NCI-H2227 (cell line): ENCODE data around the gene S100A11.
"Not testable (repeated sequence)": the region's sequence is repeated elsewhere in the genome, so short reads cannot be mapped to it uniquely, and the experiment has no call there.

Experiments used
- DNase-seq: peaks from one replicate; lab custom pipeline; 2025; ENCODE audit not compliant: unreplicated experiment; lab: John Stamatoyannopoulos, UW

The S100A11 gene

DNA sequence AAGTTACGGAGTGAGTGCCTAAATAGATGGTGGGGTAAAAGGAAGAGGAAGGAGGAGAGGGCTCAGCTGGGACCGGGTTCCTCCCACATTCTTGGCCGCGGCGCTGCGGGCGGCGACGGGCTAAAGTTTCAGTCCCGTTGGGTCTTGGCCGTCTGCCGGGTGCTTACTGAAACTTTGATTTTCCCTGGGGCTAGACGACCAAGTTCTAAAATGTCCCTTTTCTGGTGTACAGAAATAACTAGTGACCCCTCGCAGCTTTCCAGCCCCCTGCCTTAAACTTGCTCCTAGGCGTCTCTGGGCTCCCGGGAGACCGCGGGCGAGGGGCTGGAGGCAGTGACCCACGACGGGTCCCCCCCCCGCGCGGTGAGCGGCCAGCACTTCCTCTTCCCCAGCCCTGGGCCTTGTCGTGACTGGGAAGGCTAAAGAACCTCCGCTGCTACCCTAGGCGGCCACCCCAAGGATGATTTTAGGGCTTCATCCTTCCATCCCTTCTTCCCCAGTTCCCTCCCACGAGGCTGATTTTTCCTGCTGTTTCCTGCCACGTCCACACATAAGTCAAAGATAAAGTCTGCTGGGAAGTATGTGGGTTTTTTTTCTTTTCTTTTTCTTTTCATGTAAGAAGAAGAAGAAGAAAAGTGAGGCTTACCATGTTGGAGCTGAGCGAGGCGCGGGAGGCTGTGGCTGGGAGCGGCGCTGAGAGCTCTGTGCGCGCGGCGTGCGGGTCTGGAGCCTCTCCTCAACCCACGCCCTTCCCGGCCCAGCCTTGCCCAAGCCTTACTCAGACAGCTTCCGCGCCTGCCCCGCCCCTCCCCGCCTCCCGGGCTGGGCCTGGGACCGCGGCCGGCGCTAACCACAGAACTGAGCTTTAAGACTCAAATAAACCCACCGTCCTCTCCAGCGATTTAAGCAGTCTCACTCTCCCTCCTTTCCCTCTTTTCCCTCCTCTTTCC lies at the start of gene S100A11:
Gene S100A11, minus strand, starts transcription at position 738 of the 950 bp plus-strand sequence. Its CDS starts 89 bp downstream, at position 649.
- peak; percentile 8 for DNase-seq

DNA sequence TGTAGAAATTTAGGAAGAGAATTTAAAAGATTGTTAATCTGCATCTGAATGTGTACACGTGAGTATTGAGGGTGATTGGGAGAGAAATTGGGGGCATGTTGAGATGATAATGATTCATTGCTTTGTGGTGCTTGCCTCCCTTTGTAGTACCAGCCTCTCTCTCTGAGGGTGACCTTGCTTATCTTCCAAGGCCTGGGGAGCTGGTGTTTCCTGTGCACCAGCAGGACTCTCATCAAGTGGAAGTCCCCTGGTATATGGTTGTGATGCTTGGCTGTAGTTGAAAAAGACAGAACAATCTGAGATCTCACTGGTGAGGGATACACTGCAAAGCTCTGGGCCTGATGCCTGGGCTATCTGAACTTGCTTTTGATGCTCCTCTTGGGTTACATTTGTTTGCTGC lies 48.0 kb upstream of the S100A11 start:
- DNase-seq: no peak

DNA sequence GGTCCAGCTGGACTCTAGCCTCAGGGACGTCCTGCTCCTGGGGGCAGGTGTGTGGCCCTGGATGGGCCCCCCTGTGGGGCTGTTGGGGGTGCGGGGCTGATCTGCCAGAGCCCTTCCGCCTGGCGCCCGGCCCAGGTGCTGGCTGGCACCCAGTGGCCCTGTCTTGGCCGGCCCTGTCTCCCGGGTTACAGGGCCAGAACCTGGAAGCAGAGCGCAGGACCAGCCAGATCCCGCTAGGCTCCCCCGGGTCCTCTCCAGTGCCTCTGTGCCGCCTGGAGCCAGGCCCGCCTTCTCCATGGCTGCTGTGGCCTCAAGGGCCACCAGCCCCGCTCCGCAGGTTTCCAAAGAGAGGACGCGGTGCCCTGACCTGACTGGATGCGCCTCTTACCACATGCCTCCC lies 44.2 kb upstream of the S100A11 start:
- DNase-seq: not testable (repeated sequence)

DNA sequence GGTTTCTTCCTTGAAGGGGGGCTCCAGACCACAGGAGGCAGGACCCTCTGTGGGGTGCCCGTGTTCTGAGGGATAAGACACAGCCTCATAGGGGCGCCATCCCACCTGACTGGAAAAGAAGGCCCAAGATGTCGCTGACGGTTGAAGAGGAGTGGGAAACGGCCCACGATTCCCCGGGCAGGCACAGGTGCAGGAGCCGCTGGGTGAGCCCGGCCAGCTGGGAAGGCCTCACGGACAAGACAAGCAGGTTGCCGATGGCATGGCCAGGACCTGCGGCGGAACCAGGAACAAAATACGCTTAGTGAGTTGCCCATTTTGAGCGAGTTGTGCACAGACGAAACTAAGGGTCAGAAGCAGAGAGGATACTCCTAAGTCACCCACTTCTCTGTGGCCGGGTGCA lies 43.7 kb upstream of the S100A11 start:
- not testable (repeated sequence) for DNase-seq

DNA sequence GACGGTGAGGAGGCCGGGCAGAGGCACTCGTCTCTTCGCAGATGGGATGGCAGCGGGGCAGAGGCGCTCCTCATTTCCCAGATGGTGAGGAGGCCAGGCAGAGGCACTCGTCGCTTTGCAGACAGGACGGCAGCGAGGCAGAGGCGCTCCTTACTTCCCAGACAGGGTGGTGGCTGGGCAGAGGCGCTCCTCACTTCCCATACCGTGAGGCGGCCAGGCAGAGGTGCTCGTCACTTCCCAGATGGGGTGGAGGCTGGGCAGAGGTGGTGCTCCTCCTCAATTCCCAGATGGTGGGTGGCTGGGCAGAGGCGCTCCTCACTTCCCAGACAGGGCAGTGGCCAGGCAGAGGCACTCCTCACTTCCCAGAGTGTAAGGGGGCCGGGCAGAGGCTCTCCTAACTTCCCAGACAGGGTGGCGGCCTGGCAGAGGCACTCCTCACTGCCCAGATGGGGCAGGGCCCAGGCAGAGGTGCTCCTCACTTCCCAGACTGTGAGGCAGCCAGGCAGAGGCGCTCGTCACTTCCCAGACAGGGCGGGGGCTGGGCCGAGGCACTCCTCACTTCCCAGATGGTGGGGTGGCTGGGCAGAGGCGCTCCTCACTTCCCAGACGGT lies 42.1 kb upstream of the S100A11 start:
- no peak for DNase-seq

DNA sequence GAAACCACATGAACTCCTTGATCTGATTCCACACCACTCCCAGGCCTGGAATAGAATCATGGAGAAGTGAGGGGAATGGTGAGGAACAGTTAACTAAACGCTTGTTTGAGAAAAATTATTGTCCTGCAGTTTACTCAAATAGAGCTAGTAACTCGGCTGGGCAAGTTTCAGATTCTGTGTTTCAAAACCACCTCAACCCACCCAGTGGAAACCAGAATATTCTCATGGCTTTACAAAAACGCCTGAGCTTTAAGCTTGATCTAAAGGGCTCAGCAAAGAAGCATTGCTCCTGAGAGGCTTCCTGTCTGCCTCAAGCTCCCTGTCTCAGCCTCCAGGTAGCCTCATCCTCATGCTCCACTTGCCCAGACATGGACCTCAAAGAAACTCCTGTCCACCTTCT lies 35.5 kb upstream of the S100A11 start:
- DNase-seq: no peak

DNA sequence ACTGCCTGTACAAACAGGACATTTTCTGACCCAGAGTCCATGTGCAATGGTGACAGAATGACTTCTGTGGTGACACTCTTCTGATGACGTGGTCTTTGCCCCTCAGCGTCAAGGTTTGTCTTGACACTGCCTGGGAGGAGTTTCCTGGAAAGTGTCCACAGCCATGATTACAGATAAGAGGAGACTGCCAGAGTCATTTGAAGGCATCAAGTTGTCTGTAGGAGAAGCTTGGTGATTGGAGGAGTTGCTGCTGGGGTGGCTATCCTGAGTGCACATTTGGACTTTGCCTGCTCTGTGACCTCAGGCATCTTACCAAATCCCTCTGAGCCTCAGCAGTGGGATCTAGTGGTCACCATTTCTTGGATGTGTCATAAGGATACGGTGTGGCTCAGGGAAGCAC lies 34.3 kb upstream of the S100A11 start:
- DNase-seq: no peak

DNA sequence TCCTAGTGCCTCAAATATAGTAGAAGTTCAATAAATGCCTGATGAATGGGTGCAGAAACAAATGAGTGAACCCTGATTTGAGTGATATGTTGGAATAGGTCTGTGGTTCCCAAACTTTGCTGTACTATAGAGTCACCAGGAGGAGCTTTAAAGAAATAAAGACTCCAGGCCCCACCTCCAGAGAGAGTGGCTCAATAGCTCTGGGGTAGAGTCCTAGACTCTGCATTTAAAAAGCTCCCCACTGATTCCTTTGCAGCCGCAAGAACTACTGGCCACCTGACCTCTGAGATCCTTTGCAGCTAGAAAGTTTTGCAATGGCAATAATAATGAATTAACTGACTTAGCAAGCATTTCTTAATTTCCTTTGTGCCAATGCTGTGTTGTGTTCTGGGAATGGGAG lies 31.1 kb upstream of the S100A11 start:
- DNase-seq: no peak

DNA sequence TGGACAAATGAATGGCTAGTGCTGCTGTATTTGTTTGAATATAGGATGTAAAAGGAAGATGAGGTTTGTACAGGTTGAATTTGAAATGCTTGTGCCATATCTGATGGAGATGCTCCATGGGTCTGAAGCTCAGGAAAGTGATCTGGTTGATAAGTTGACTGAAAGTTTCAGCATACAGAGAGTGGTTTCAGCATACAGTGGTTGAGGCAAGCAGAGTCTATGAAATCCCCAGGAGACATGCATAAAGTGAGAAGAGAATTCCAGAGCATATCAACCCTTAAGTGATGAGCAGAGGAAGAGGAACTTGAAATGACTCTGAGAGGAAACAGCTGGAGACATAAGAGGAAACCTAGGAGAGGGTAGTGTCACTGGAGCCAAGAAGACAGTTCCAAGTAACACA lies 30.3 kb upstream of the S100A11 start:
- DNase-seq: no peak

DNA sequence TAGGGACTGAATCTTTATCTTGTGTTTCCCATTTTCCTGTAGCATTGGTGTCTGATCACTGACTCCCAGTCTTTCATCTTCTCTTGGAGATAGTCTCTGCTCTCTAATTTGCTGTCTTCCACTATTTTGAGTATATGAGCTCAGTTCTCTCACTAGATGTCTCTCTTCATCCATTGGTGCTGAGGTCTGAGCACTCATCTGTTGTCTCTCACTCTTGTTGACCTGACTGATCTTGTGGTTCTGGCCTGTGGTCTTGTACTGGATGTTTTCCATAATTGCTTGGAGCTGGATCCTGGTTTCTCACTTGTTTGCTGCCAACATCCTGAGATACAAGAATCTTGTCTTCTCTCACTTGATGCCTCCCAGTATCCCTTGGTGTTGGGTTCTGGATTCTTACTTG lies 25.1 kb upstream of the S100A11 start:
- no peak for DNase-seq

DNA sequence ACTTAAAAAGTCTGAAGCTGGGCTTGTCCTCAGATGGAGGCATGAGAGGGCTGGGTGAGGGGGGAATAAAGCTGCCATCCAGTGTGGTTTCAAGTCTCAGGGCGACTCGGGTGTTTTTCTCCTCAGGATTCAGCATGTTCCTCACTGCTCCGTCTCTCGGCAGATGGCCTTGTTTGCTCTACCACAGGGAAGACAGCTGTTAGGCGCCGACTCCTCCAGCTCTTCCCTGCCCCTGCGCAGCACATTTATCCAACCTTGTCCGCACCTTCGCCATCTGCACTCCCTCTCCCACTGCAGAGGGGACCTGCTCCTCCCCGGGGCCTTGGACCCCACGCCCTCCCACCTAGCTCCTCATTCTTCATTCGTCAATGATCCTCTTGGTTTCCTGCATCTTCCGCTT lies 16.6 kb upstream of the S100A11 start:
- DNase-seq: peak; percentile 4

DNA sequence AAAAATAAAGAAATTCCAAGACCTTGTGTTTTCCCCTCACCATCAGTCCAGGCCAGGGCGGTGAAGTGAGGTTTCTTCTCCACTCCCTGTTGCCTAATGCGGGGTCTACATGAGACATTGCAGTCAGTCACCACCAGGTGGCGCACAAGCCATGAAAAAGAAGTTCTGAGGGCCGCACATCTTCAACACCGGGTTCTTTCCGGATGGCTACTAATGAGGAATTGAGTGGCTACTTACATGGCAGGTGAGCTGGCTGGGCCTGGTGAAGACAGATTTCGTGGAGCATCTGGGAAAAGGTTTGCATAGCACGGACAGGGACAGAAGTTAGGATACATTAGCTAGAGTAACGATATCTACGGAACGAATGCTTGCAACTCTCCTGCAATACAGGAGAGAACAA lies 15.8 kb upstream of the S100A11 start:
- peak; percentile 82 for DNase-seq

DNA sequence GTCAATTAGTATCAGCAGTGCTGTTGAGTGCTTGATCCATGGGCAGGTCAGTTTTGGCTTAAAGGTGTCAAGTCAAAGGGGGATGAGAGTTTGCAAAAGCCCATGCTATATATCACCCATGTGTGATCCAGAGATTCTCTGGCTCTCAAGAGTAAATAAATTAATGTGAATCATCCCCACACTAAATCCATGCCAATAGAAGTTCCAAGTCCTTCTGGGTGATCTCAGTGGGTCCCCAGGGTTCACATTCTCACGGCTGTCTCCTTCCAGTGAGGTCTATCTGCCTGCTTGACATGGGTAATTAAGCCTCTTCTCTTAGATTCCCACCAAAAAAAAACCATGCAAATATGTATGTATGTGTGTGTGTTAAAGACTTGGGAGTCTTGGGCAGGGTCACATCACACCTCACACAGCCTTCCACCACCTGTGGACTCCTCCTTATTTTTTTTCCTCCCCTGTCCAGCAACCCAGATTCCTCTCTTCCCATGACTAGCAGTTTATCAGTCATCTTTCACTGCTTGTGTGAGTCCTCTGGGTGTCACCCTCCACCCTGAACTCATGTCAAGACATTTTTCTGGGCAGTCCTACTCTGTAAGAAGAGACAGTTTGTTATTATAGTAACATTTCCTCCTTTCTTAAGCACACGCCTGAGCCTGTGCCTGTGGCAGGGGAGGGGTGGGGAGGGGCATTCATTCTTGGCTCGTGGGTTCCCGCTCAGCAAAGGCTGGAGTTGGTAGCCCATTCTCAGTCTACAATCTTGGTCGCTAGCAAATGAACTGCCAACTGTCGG lies 14.3 kb upstream of the S100A11 start:
- DNase-seq: no peak

DNA sequence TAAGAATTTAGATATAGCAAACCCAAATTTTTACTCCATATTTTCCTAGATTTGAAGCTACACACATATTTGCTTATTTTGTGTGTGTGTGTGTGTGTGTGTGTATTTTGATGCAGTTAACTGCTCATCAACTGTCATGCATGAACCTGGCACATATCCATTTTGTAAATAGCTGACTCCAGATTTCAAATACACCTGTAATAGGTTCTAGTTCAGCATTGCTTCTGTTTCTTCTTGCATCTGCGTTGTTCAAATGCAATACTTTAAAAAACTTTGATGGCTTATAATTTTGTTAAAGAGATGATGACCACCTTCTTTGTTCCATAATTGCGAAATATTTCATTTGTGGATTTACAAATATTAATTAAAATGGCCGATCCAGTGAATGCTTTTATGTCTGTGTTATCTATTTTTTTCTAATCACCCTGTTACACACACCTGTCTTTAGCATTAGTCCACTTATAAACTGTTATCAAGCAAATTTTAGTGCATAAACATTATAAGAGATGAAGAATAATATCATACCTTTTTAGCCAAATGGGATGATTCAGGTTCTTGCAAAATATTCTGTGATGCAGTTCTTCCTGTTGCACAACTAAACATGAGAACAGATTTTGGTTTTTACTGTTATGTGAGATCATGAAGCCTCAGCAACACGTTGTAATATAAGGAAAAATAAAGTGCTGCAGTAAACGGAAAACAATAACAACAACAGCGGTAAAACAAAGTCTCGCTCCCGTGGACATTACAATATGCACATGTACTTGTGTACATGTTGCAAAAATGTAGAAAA lies 12.7 kb upstream of the S100A11 start:
- DNase-seq: no peak

DNA sequence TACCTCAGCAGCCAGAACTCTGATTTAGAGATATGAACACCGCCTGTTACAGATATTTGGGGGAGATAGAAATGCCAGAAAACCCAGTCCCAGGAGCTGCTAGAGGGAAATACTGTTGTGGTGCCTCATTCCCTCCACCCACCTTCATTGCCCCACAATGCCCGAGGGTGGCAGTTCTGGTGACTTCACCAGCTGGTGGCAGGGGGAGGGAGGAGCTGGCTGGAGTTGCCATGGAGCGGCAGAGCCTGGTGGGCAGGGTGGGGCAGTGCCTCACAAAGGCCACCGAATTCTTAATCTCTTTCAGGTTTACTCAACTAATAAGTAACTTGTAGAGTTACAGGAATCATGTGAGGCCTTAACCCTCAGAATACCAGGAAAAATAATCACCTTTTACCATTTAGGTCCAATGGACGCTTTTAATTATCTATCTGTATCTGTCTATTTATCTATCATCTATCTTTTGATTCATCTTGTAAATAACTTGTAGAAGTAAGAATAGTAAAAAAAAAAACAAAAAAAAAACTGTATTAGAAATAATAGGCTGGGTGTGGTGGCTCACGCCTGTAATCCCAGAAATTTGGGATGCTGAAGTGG lies 11.7 kb upstream of the S100A11 start:
- DNase-seq: no peak

DNA sequence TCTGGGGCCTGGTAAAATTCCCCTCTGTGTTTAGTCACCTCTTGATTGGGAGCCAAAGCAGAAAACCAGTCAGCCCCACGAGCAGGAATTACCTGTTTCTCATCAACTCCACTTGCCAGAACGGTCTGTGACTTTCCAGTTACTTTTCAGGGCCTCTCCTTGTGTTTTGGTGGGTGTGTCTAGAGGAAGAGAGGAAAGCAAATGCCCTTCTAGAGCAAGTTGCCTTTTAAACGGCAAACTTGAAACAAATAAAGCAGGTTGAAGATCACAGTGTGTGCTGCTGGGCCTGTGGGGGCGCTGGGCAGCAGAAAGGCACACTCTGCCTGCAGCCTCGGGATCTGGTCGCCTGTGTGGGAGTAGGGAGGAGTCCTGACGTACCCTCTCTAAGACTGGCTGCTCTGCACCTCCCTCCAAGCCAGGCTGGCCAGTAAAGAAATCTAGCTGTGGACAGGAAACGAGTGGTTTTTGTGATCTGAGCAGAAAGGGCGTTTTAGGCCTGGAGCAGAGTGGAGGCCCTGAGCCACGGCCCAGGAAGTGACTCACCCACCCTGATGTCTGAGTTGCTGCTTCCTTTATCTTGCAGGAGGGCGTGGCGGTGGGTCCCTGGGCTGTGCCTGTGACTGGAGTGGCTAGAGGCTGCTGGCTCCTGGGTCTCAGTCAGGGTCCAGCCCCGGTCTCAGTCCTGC lies 11.1 kb upstream of the S100A11 start:
- peak; percentile 34 for DNase-seq

DNA sequence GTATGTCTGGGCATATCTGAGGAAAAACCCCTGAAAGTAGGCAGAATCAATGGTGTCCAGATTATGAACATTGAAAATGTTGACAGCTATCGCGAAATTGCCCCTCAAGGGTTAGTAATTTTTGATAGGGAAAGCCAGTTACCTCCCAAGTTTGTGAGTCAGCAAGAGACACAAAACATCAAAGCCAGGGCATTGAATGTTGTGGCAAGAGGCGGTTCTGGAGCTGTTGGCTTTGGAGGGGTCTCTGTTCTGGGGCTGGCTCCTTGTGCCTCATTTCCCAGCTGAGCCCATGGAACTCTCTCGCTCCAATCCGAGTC lies 10.6 kb upstream of the S100A11 start:
- no peak for DNase-seq

DNA sequence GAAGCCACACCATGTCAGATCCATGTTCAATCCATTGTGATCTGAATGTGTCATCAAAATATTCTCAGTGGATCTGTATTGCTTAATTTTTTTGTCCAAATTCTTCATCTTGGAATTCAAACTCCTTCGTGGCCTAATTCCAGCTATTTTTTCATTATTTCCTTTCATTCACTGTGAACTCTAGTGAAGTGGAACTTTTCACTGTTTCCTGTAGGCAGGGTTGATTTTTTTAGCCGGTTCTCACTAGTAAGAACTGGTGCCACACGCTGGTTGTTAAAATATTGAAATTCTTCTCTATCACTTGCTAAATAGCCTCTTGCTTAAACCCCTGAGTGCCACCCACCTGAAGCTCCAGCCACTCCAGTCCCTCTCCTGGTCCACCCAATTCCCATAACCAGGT lies 7.6 kb upstream of the S100A11 start:
- no peak for DNase-seq

DNA sequence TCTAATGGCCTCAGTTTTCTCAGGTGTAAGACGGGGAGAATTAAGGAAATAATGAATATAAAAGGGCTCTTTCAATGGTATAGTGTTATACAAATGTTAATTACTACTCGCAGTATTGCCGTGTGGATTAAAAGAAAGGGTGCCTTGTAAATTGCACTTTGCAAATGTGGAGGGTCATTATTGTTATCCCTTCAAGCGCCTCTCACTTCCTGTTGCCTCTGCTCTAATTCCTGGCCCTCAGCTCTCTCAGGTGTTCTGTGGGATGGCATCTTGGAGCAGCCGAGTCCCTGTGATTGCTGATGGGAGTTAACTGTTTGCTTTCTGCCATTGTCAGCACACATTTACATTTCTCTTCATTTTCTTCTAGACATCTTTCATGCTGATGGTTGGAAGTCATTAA lies 7.1 kb upstream of the S100A11 start:
- no peak for DNase-seq

DNA sequence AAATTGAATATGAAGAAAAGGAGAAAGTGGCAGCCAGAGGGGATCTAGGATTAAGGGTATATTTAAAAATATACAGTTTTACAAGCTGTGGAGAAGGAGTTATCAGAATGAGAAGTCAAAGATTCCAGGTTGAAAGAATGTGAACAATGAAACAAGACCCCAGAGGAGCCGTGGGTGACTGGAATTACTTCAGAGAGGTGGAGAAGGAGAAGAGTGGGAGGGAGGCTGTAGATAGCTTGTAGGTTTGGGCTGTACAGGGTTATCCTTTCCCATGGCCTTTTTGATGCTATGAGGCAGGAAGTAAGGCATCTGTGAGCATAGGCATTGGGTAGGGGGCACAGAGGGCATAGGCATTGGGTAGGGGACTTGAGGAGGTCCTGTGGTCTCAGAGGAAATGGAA lies 5.2 kb upstream of the S100A11 start:
- DNase-seq: no peak
